HCT116 (cell line): ENCODE measurements around the gene ETHE1.
"Not testable (repeated sequence)": the region's sequence is repeated elsewhere in the genome, so short reads cannot be mapped to it uniquely, and the experiment has no call there.

ENCODE experiments used
- CEBPB ChIP-seq: IDR thresholded peaks from 2 replicates; pipeline ENCODE4 v1.6.1; 2012; ENCODE audit warnings: low read depth
- CTCF ChIP-seq, 3 experiments: fragments of 200-600 bp in 1 of 3; sonication (generic) in 1 of 3; IDR thresholded peaks in 2 of 3; conservative IDR thresholded peaks in 1 of 3; 2 replicates each; pipeline ENCODE4 v1.5.1; 2012 to 2017; ENCODE audit warnings: low read depth in 2 of 3, low read length in 2 of 3, antibody characterized with exemption in 1 of 3, borderline replicate concordance in 1 of 3, control low read depth in 1 of 3, mild to moderate bottlenecking in 1 of 3, mixed read lengths in 1 of 3, mixed run types in 1 of 3, moderate library complexity in 1 of 3; ENCODE audit not compliant: insufficient read depth in 1 of 3
- EGR1 ChIP-seq: IDR thresholded peaks from 2 replicates; pipeline ENCODE4 v1.6.1; 2012; ENCODE audit warnings: low read depth
- EZH2 ChIP-seq: fragments of 200-600 bp; sonication (generic); IDR thresholded peaks from 2 replicates; pipeline ENCODE4 v1.6.1; 2017; ENCODE audit warnings: antibody characterized with exemption, mixed run types
- MAX ChIP-seq: IDR thresholded peaks from 2 replicates; pipeline ENCODE4 v1.6.1; 2012
- POLR2AphosphoS5 ChIP-seq: IDR thresholded peaks from 2 replicates; pipeline ENCODE4 v1.6.1; 2011; ENCODE audit warnings: mild to moderate bottlenecking, low read depth, low read length, moderate library complexity
- TCF7L2 ChIP-seq: IDR thresholded peaks from 2 replicates; pipeline ENCODE4 v1.7.0; 2011; ENCODE audit warnings: borderline replicate concordance, inconsistent platforms; ENCODE audit not compliant: insufficient read depth, insufficient read length; ENCODE audit errors: extremely low read depth
- YY1 ChIP-seq: IDR thresholded peaks from 2 replicates; pipeline ENCODE4 v1.6.1; 2011; ENCODE audit warnings: low read length, low read depth, moderate library complexity, mild to moderate bottlenecking; ENCODE audit not compliant: insufficient replicate concordance; ENCODE audit errors: extremely low read depth
- ZFX ChIP-seq: fragments of 450-650 bp; IDR thresholded peaks from 2 replicates; pipeline ENCODE4 v1.6.1; 2017
- TF ChIP-seq, protein P1 (sequence below): IDR thresholded peaks from 2 replicates; pipeline ENCODE4 v1.6.1; 2012; ENCODE audit warnings: low read depth
- TF ChIP-seq, protein P2 (sequence below): IDR thresholded peaks from 2 replicates; pipeline ENCODE4 v1.6.1; 2012

- TF ChIP-seq CTCF (IDR thresholded peaks at IDR 0.05 in 2 of 3, conservative IDR thresholded peaks at IDR 0.05 in 1 of 3; ENCODE audit: borderline replicate concordance in 1 of 3, insufficient read depth in 1 of 3, low read depth in 2 of 3, low read length in 2 of 3); MAX; EZH2; ZFX; YY1; POLR2AphosphoS5; CEBPB; EGR1; TCF7L2: not testable (repeated sequence)
- TF ChIP-seq, protein P1, sequence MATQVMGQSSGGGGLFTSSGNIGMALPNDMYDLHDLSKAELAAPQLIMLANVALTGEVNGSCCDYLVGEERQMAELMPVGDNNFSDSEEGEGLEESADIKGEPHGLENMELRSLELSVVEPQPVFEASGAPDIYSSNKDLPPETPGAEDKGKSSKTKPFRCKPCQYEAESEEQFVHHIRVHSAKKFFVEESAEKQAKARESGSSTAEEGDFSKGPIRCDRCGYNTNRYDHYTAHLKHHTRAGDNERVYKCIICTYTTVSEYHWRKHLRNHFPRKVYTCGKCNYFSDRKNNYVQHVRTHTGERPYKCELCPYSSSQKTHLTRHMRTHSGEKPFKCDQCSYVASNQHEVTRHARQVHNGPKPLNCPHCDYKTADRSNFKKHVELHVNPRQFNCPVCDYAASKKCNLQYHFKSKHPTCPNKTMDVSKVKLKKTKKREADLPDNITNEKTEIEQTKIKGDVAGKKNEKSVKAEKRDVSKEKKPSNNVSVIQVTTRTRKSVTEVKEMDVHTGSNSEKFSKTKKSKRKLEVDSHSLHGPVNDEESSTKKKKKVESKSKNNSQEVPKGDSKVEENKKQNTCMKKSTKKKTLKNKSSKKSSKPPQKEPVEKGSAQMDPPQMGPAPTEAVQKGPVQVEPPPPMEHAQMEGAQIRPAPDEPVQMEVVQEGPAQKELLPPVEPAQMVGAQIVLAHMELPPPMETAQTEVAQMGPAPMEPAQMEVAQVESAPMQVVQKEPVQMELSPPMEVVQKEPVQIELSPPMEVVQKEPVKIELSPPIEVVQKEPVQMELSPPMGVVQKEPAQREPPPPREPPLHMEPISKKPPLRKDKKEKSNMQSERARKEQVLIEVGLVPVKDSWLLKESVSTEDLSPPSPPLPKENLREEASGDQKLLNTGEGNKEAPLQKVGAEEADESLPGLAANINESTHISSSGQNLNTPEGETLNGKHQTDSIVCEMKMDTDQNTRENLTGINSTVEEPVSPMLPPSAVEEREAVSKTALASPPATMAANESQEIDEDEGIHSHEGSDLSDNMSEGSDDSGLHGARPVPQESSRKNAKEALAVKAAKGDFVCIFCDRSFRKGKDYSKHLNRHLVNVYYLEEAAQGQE, result not testable (repeated sequence)
- TF ChIP-seq, protein P2, sequence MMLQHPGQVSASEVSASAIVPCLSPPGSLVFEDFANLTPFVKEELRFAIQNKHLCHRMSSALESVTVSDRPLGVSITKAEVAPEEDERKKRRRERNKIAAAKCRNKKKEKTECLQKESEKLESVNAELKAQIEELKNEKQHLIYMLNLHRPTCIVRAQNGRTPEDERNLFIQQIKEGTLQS, result not testable (repeated sequence)
Measured at GRCh38 chr19:43523696-43524095, 3.3 kb downstream of the ETHE1 start.
